NCI-H2107 (cell line): Measurements from ENCODE around the gene KATNB1.
"Not testable (repeated sequence)": the region's sequence is repeated elsewhere in the genome, so short reads cannot be mapped to it uniquely, and the experiment has no call there.

Experiments
- DNase-seq: peaks from one replicate; lab custom pipeline; 2025; lab: John Stamatoyannopoulos, UW

KATNB1 gene

DNA sequence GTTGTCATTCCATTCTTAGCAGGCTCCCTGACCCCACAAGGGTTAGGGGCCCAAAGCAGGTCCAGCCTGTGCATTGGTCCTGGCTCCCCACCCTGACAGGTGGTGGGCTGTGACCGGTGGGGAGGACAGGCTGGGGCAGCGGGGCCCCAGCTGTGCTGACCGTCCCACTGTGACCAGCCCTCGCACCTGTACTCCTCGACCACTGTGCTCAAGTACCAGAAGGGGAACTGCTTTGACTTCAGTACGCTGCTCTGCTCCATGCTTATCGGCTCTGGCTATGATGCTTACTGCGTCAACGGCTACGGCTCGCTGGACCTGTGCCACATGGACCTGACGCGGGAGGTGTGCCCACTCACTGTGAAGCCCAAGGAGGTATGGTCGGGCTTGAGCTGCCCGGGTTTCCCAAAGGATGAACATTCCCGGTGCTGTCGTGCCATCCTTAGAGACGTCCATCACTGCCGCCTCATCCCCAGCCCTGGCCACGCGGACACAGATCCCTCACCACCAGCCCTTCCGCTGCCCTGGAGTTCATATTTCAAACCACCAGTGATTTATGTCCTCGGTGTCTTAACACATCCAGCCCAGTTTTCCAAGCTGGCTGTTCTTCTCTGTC lies 33.7 kb upstream of the KATNB1 start:
- DNase-seq: no peak

DNA sequence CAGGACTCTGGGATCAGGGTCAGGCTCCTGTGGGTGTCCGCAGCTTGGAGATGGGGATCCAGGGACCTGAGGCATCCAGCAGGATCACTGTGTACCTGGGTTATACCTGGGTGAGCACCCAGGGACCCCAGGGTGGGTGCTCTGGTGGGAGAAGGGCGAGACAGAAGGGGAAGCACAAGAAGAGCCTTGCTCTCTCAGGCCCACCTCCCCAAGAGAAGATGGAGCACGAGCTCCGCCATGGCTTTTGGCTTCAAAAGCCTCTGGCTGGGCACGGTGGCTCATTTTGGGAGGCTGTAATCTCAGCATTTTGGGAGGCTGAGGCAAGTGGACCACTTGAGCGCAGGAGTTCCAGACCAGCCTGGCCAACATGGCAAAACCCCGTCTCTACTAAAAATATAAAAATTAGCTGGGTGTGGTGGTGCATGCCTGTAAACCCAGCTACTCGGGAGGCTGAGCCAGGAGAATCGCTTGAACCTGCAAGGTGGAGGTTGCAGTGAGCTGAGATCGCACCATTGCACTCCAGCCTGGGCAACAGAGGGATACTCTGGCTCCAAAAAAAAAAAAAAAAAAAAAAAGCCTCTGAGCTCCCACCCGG lies 32.1 kb upstream of the KATNB1 start:
- DNase-seq: no peak

DNA sequence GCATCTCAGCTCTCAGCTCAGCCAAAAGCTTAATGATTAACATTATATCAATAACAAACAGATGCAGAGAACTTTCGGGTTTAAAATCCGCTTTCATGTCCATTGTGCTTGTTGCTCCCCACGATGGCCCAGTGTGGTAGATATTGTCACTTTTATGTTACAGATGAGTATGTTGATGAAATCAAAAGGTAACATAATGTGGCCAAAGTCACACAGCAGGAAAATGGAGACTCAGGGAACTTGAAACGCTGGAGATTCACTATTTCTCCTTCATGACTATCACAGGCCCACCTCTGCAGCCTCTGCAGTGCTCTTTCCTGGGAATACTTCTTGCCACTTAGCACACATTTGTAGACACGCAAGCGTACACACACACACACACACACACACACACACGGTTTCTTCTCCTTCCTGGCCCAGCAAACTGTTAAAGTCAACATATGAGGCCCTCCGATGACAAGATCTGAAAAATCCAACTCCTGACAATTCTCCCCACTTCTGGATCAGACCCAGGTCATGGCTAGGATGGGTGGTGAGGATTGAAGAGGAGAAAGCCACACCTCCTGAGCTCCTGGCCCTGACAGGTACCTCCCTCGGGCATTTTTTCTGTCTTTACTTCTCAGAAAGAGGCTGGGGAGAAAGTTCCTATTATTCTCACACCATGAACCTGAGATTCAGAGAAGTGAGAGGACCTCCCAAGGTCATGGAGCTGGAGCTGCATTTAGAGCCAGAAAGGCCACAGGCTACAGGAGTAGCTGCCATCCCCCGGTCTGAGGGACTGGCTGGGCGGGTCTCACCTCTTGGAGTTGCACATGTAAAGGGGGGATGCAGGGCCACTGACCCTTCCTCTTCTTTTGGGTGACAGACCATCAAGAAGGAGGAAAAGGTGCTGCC lies 31.3 kb upstream of the KATNB1 start:
- no peak for DNase-seq

DNA sequence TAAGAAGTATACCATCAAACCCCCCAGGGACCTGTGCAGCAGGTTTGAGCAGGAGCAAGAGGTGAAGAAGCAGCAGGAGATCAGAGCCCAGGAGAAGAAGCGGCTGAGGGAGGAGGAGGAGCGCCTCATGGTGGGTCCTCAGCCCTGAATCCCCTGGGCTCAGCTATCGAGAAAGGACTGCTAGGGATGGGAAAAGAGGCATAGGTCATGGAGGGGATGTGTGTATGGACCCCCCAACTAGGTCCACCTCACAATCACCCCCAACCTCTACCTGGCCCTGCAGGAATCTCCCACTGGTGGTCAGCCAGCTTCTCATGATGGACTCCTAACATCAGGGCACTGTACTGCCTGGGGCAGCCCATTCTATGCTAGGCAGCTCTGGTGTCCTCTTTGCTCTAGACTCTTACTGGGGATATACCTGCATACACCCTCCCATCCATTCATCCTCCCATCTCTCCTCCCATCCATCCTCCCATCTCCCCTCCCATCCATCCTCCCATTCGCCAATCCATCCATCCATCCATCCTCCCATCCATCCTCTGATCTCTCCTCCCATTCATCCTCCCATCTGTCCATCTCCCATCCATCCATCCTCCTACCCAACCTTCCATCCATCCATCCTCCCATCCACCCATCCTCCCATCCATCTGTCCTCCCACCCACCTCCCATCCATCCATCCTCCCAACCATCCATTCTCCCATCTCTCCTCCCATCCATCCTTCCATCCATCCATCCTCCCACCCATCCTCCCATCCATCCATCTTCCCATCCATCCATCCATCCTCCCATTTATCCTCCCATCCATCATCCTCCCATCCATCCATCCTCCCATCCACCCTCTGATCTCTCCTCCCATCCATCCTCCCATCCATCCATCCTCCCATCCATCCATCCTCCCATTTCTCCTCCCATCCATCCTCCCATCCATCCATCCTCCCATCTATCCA lies 30.4 kb upstream of the KATNB1 start:
- DNase-seq: no peak

DNA sequence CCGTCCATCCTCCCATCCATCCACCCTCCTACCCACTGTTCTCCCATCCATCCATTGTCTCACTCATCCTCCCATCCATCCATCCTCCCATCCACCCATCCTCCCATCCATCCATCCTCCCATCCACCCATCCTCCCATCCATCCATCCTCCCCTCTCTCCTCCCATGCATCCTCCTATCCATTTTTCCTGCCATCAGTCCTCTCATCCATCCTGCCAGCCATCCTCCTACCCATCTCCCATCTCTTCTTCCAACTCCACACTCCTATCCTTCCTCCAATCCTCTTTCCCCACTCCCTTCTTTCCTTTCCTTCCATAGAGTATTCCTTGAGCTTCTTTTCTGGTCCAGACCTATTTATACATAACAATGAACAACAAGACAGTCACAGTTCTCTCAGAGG lies 28.9 kb upstream of the KATNB1 start:
- DNase-seq: no peak

DNA sequence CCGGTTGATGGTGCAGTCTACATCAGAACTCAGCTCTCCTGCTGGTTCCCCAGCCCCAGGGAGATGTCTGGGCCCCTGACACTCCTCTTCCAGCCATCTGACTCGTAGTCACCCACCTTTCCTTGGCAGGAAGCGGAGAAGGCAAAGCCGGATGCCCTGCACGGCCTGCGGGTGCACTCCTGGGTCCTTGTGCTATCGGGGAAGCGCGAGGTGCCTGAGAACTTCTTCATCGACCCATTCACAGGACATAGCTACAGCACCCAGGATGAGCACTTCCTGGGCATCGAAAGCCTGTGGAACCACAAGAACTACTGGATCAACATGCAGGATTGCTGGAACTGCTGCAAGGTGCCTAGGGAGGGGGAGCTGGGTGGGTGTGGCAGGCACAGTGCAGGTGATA lies 28.2 kb upstream of the KATNB1 start:
- no peak for DNase-seq

- no peak for DNase-seq
Measured at GRCh38 chr16:57708168-57708567, 27.4 kb upstream of the KATNB1 start.

- no peak for DNase-seq
Measured at GRCh38 chr16:57709663-57710062, 25.9 kb upstream of the KATNB1 start.

GRCh38 chr16:57711346-57711745 lies 24.2 kb upstream of the KATNB1 start:
- DNase-seq: no peak

DNA sequence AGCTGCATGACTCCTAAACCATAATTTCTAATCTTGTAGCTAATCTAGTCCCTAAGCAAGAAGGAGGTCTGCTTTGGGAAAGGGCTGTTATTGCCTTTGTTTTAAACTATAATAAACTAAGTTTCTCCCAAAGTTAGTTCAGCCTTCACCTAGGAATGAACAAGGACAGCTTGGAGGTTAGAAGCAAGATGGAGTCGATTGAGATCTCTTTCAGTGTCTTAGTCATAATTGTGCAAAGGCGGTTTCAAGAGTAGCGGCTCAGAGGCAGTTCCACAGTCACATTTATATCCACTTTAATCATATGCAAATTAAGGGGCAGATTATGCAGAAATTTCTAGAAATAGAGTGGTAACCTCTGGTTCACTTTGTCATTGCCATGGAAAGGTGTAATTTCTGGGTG lies 23.6 kb upstream of the KATNB1 start:
- no peak for DNase-seq

DNA sequence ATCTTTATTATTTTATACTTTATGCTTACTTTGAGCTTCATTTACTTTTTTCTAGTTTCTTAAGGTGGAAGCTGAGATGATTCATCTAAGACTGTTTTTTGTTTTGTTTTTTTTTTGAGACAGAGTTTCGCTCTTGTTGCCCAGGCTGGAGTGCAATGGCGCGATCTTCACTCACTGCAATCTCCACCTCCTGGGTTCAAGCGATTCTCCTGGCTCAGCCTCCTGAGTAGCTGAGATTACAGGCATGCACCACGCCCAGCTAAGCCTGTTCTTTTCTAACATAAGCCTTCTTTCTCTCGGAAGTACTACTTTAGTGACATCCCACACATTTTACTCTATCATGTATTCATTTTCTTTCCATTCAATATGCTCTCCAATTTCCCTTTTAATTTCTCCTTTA lies 23.0 kb upstream of the KATNB1 start:
- not testable (repeated sequence) for DNase-seq

- no peak for DNase-seq
Measured at GRCh38 chr16:57713596-57713995, 22.0 kb upstream of the KATNB1 start.

- no peak for DNase-seq
Measured at GRCh38 chr16:57714047-57714446, 21.5 kb upstream of the KATNB1 start.

DNA sequence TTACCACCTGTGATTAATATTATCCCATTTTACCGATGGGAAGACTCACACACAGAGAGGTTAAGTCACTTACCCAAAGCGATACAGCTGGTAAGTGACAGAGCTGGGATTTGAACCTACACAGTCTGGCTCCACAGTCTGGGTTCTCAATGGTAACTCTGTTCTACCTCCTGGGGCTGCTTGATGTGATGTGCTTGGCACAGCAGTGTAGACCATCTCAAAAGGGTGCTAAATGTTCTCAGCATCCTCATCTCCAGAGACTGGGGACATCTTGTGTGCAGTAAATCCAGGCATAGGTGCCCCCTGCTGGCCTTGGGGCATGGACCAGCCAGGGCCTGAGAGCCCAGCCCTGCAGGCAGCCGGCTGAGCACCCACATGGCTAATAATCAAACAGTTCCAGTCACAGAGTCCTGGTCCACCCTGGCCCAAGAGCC lies 15.4 kb upstream of the KATNB1 start:
- no peak for DNase-seq

- no peak for DNase-seq
Measured at GRCh38 chr16:57721356-57722209, 14.0 kb upstream of the KATNB1 start.

DNA sequence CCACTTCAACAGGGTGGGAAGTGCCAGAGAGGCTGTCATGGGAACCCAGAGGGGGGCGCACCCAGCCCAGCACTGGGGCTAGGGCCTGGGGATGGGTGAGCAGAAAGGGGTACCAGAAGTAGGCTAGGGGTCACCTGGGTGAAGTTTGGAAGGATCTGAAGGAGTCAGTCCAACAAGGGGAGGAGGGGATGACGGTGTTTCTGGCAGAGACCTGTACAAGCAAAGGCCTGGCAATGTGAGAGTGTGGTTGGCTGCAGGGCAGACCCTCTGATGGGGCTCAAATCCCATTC lies 13.4 kb upstream of the KATNB1 start:
- DNase-seq: no peak

DNA sequence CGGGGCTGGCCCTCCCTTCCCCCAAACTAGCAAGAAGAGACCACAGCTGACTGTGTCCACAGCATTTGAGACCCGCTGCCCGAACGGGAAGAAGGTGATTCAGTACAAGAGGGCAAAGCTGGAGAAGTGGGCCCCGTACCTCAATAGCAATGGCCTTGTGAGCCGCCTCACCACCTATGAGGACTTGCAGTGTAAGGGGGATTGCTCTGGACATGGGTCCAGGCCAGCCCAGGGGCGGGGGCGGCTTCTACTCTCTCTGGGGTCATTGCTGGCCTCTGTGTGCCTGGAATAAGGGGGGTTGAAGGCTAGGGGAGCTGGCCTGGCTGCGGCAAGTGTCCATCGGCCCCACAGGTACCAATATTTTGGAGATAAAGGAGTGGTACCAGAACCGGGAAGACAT lies 12.9 kb upstream of the KATNB1 start:
- DNase-seq: no peak

DNA sequence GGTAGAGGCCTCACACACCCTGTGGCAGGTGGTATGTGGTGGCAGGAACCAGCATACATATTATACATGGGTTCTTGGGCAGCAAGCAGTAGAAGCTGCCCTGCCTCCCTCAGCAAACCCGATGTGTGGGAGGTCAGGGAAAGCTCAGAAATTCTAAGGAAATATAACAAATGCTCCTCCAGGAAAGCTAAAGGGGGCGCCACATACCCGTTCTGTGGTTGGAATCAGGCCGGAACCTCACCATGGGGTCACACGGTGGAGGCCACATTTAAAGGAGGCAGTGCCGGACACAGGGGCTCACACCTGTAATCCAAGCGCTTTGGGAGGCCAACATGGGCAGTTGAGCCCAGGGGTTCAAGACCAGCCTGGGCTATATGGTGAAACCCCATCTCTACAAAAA lies 12.4 kb upstream of the KATNB1 start:
- no peak for DNase-seq

GRCh38 chr16:57724531-57724930 lies 11.0 kb upstream of the KATNB1 start:
- no peak for DNase-seq

GRCh38 chr16:57725151-57725550 lies 10.4 kb upstream of the KATNB1 start:
- DNase-seq: no peak

DNA sequence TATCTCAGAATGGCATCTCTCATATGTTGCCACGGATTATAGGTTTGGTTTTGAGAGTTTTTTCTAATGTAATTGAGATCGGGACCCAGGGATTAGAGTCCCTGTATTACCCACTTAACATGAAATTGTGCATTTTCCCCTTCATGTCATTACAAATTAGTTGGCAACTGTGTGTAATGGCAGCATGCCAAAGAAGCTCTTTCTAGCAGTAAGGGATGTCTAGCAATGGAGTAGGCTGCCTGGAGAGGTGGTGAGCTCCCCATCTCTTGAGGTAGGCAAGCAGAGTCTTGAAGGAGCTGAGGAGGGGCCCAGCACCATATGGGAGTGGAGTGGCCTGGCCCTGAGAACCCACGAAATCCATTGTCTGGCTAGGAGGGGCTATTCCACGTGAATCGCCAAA lies 10.0 kb upstream of the KATNB1 start:
- no peak for DNase-seq
